ENCODE measurements around the gene PAFAH1B2.

DNA sequence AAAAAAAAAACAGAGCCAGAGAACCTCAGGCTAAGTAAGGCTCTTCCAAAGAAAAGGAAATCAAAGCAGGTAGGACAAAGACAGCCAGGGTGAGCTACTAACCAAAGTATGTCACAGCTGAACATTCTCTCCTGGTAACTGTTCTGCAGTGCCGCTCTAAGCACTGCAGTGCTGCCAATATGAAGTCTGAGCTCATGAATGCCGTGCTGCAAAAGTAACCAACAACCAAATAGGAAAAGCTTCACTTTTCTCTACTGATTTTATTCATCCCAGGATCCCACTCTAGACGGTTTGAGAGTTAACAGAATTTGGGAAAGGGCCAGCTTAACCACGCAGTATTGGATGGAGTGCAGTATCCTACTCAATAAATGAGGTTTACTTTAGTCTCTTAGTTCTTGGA, 49.3 kb upstream of the PAFAH1B2 start:
- TF ChIP-seq JUN (IDR thresholded peaks at IDR 0.05; ENCODE audit: borderline replicate concordance, insufficient read depth, insufficient read length, low read depth) = no peak
- TF ChIP-seq, protein P1, sequence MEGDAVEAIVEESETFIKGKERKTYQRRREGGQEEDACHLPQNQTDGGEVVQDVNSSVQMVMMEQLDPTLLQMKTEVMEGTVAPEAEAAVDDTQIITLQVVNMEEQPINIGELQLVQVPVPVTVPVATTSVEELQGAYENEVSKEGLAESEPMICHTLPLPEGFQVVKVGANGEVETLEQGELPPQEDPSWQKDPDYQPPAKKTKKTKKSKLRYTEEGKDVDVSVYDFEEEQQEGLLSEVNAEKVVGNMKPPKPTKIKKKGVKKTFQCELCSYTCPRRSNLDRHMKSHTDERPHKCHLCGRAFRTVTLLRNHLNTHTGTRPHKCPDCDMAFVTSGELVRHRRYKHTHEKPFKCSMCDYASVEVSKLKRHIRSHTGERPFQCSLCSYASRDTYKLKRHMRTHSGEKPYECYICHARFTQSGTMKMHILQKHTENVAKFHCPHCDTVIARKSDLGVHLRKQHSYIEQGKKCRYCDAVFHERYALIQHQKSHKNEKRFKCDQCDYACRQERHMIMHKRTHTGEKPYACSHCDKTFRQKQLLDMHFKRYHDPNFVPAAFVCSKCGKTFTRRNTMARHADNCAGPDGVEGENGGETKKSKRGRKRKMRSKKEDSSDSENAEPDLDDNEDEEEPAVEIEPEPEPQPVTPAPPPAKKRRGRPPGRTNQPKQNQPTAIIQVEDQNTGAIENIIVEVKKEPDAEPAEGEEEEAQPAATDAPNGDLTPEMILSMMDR (IDR thresholded peaks at IDR 0.05; ENCODE audit: extremely low read depth in 1 of 2, insufficient read depth in 1 of 2, low read depth in 1 of 2, low read length in 2 of 2) = no peak
- TF ChIP-seq POLR2A (IDR thresholded peaks at IDR 0.05; ENCODE audit: low read depth, low read length) = no peak

All from endothelial cell of umbilical vein (primary cell).